Mesenchymal stem cell (in vitro differentiated cells and primary cell): ENCODE results near the gene RNFT2.

ENCODE experiments used
- DNase-seq: peaks from one replicate; pipeline ENCODE4 v3.0.0-alpha.2; 2013
- H2AFZ ChIP-seq: one replicate; pipeline ENCODE4 v1.6.1; 2013; ENCODE audit warnings: low read depth, mild to moderate bottlenecking, control low read depth, inconsistent platforms, low read length, moderate library complexity
- H2AK5ac ChIP-seq: 2 replicates; pipeline ENCODE4 v1.6.1; 2013; ENCODE audit warnings: low read length, moderate library complexity, mild to moderate bottlenecking, inconsistent platforms; ENCODE audit not compliant: severe bottlenecking
- H2BK120ac ChIP-seq: one replicate; pipeline ENCODE4 v1.6.1; 2013; ENCODE audit warnings: low read depth, mild to moderate bottlenecking, inconsistent platforms, low read length, moderate library complexity
- H2BK12ac ChIP-seq, 2 experiments: one replicate each; pipeline ENCODE4 v1.6.1; 2013; ENCODE audit warnings: inconsistent platforms in 2 of 2, low read length in 2 of 2, mild to moderate bottlenecking in 2 of 2, moderate library complexity in 2 of 2, control low read depth in 1 of 2
- H2BK15ac ChIP-seq: one replicate; pipeline ENCODE4 v1.6.1; 2013; ENCODE audit warnings: mild to moderate bottlenecking, low read depth, inconsistent platforms; ENCODE audit not compliant: poor library complexity, severe bottlenecking
- H2BK5ac ChIP-seq: 2 replicates; pipeline ENCODE4 v1.6.1; 2013; ENCODE audit warnings: low read depth, mild to moderate bottlenecking, low read length, control low read depth, inconsistent platforms; ENCODE audit not compliant: poor library complexity, severe bottlenecking
- H3K14ac ChIP-seq, 2 experiments: one replicate each; pipeline ENCODE4 v1.6.1; 2013; ENCODE audit warnings: inconsistent platforms in 2 of 2, low read length in 2 of 2, control low read depth in 1 of 2, mild to moderate bottlenecking in 1 of 2, moderate library complexity in 1 of 2
- H3K18ac ChIP-seq, 2 experiments: one replicate each; pipeline ENCODE4 v1.6.1; 2013; ENCODE audit warnings: inconsistent platforms in 2 of 2, low read length in 2 of 2, control low read depth in 1 of 2, low read depth in 1 of 2, mild to moderate bottlenecking in 1 of 2
- H3K23ac ChIP-seq, 2 experiments: one replicate each; pipeline ENCODE4 v1.6.1; 2013; ENCODE audit warnings: inconsistent platforms in 2 of 2, low read length in 2 of 2, mild to moderate bottlenecking in 2 of 2, moderate library complexity in 2 of 2, control low read depth in 1 of 2
- H3K27ac ChIP-seq: 2 replicates; pipeline ENCODE4 v1.5.1; 2013; ENCODE audit warnings: mild to moderate bottlenecking, moderate library complexity, low read length, control low read depth, inconsistent platforms; ENCODE audit not compliant: poor library complexity, severe bottlenecking
- H3K27me3 ChIP-seq, 2 experiments: 2 replicates each; pipeline versions ENCODE4 v1.6.1 to v1.7.0; 2013; ENCODE audit warnings: low read length in 2 of 2, mild to moderate bottlenecking in 2 of 2, moderate library complexity in 2 of 2, control low read depth in 1 of 2, inconsistent platforms in 1 of 2; ENCODE audit not compliant: control insufficient read depth in 1 of 2, insufficient read depth in 1 of 2
- H3K36me3 ChIP-seq, 2 experiments: 2 replicates each; pipeline versions ENCODE4 v1.6.1 to v1.7.0; 2013; ENCODE audit warnings: low read length in 2 of 2, control low read depth in 1 of 2, inconsistent platforms in 1 of 2, low read depth in 1 of 2, mild to moderate bottlenecking in 1 of 2; ENCODE audit not compliant: insufficient read depth in 2 of 2, control insufficient read depth in 1 of 2
- H3K4ac ChIP-seq, 2 experiments: one replicate each; pipeline ENCODE4 v1.6.1; 2013; ENCODE audit warnings: inconsistent platforms in 2 of 2, low read length in 2 of 2, mild to moderate bottlenecking in 2 of 2, moderate library complexity in 2 of 2, control low read depth in 1 of 2, low read depth in 1 of 2
- H3K4me1 ChIP-seq: 2 replicates; pipeline ENCODE4 v1.6.1; 2013; ENCODE audit warnings: low read depth, low read length, control low read depth; ENCODE audit not compliant: control insufficient read depth, insufficient read depth
- H3K4me2 ChIP-seq: 2 replicates; pipeline ENCODE4 v1.6.1; 2013; ENCODE audit warnings: low read length, mild to moderate bottlenecking, inconsistent platforms; ENCODE audit not compliant: poor library complexity, severe bottlenecking
- H3K4me3 ChIP-seq, 2 experiments: 2 replicates each; pipeline versions ENCODE4 v1.5.1 to v1.7.0; 2013; ENCODE audit warnings: low read length in 2 of 2, mild to moderate bottlenecking in 2 of 2, control low read depth in 1 of 2, low read depth in 1 of 2; ENCODE audit not compliant: insufficient read depth in 1 of 2
- H3K79me1 ChIP-seq: replicated peaks from 2 replicates; pipeline ENCODE4 v1.6.1; 2013; ENCODE audit warnings: mild to moderate bottlenecking, control low read depth, low read length, inconsistent platforms; ENCODE audit not compliant: poor library complexity, severe bottlenecking
- H3K9ac ChIP-seq: 2 replicates; pipeline ENCODE4 v1.7.0; 2013; ENCODE audit warnings: mild to moderate bottlenecking, low read length, moderate library complexity
- H3K9me3 ChIP-seq: 2 replicates; pipeline ENCODE4 v1.7.0; 2013; ENCODE audit warnings: mild to moderate bottlenecking, low read length; ENCODE audit not compliant: control insufficient read depth
- H4K8ac ChIP-seq: one replicate; pipeline ENCODE4 v1.6.1; 2013; ENCODE audit warnings: inconsistent platforms, mild to moderate bottlenecking, low read length, moderate library complexity
- H4K91ac ChIP-seq: one replicate; pipeline ENCODE4 v1.6.1; 2013; ENCODE audit warnings: mild to moderate bottlenecking, low read length, inconsistent platforms
- WGBS: methylation state at CpG from one replicate; pipeline ENCODE4 v1.1.7; 2013; ENCODE audit warnings: mixed read lengths; 5-methylcytosine and 5-hydroxymethylcytosine counted together

The RNFT2 gene

DNA sequence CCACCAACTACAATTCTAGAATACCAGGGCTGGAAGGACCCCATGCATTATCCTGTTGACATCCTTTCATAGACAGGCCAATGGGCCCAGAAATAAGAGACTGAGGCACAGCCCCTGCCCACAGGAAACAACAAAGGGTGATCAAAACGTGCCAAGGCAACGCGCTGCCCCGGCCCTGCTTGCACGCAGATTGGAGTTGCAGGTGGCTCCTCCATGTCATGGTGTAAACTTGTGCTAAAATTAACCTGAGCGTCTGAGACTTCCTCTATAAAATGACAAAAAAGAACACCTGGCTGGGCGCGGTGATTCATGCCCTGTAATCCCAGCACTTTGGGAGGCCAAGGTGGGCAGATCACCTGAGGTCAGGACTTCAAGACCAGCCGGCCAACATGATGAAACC lies 30.4 kb upstream of the RNFT2 start:
- no peak overlapping the region for H3K4me3 ChIP-seq
- no peak overlapping the region for H3K4me2 ChIP-seq
- no peak overlapping the region for H2AK5ac ChIP-seq
- no peak overlapping the region for H3K18ac ChIP-seq
- H3K36me3 ChIP-seq = peaks cover 6 to 8% of the 10 kb centered on the region in 2 experiments
- H3K4ac ChIP-seq = no peak overlapping the region
- WGBS = 95% methylated on average over 9 of the region's 9 CpGs
- no peak overlapping the region for H2AFZ ChIP-seq
- H3K27ac ChIP-seq = no peak overlapping the region
- H2BK12ac ChIP-seq = no peak overlapping the region
- peak overlapping the region; percentile 74 for H2BK15ac ChIP-seq
- peaks cover 10 to 20% of the 10 kb centered on the region in 2 experiments for H3K27me3 ChIP-seq
- H4K8ac ChIP-seq = no peak overlapping the region
- H2BK120ac ChIP-seq = no peak overlapping the region
- H3K79me1 ChIP-seq = no peaks in the 10 kb centered on the region
- no peak for DNase-seq
- no peak overlapping the region for H2BK5ac ChIP-seq
- peaks cover 7% of the 10 kb centered on the region for H3K4me1 ChIP-seq
- no peak overlapping the region for H3K9ac ChIP-seq
- H3K9me3 ChIP-seq = no peaks in the 10 kb centered on the region
- H4K91ac ChIP-seq = no peak overlapping the region
- no peak overlapping the region for H3K14ac ChIP-seq
- no peak overlapping the region for H3K23ac ChIP-seq

DNA sequence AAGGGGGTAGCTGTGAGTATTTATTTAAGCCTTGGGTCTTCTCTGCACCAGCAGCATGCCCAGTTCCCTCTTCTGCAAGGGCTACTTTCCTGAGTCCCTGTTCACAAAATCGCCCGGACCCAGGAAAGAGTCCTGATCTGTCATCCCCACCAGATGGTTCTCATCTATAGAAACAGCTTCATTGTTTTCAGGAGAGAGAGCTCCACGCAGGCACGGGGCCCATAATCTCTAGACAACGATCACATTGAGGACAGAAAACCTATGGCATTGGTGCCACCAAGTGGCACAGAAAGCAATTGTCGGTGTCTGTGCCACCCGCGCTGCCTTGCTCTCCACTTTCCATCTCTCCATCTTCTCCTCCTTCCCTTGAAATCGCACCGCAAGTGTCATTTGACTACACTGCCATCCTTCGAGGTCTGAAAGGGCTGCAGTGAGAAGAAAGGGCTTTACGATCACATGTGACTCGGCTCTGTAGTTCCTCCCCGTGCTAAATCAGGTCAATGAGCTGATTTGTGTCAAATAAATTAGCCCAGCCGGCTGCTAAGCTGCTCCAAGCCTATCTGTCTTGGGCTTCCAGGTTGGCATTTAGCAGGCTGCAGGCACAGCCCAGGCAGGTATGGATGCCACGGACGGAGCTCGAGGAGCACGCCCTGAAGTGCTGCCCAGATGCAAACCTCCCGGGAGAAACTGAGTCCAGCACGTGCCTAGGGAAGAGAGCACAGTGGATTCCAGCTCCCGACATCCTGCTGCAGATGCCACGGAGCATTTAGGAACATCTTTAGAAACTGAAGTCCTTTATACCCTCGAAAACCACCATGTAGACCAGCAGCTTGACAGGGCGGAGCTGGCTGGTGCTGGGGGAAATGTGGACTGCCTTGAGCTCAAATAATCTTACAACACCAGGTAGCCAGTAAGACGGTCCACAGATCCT lies 29.0 kb upstream of the RNFT2 start:
- no peak overlapping the region for H2BK120ac ChIP-seq
- no peak overlapping the region for H3K27ac ChIP-seq
- no peak overlapping the region for H3K18ac ChIP-seq
- H3K23ac ChIP-seq = no peak overlapping the region
- H3K4me1 ChIP-seq = peaks cover 9% of the 10 kb centered on the region
- no peak overlapping the region for H2BK15ac ChIP-seq
- H3K9ac ChIP-seq = peak overlapping the region; percentile 23
- H2BK12ac ChIP-seq = no peak overlapping the region
- no peak overlapping the region for H2AFZ ChIP-seq
- no peak overlapping the region for H4K91ac ChIP-seq
- H3K9me3 ChIP-seq = no peaks in the 10 kb centered on the region
- H3K4me2 ChIP-seq = no peak overlapping the region
- H4K8ac ChIP-seq = no peak overlapping the region
- peaks cover 3% of the 10 kb centered on the region for H3K79me1 ChIP-seq
- peak overlapping the region in 1 of 2 experiments; percentile 53 for H3K4me3 ChIP-seq
- H2AK5ac ChIP-seq = no peak overlapping the region
- H3K36me3 ChIP-seq = peaks cover 9% of the 10 kb centered on the region in 2 experiments
- WGBS = 55% methylated on average over 26 of the region's 26 CpGs
- H3K4ac ChIP-seq = no peak overlapping the region
- peaks cover 10 to 20% of the 10 kb centered on the region in 2 experiments for H3K27me3 ChIP-seq
- H2BK5ac ChIP-seq = no peak overlapping the region
- H3K14ac ChIP-seq = no peak overlapping the region
- DNase-seq = peak; percentile 51

DNA sequence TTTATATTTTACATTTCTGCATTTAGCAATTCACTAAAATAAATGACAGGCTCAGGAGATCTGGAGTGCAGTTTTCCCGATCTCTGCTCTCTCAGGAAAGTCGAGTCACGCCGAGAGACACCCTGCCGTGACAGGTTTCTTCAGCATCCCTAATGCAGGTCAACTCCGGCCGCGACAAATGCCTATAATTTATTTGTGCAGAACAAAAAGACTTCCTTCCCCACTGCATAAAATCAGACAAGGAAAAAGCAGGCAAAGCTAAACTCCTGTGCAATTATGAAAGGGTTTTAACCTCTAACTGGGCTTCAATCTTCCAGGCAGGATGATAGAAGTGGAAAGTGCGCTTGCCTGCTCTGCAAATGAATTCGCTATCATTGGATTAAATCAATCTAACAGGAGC lies 28.3 kb upstream of the RNFT2 start:
- Histone ChIP-seq H2AFZ (no peak overlapping the region), H2BK5ac (no peak overlapping the region), H3K14ac (no peak overlapping the region), H3K4ac (no peak overlapping the region), H3K79me1 (peaks cover 6% of the 10 kb centered on the region), H2BK12ac (no peak overlapping the region), H2BK15ac (no peak overlapping the region), H2BK120ac (no peak overlapping the region), H3K27ac (no peak overlapping the region), H3K9ac (no peak overlapping the region), H3K9me3 (no peaks in the 10 kb centered on the region), H4K91ac (no peak overlapping the region), H3K18ac (no peak overlapping the region), H3K4me2 (no peak overlapping the region), H3K36me3 (peaks cover 9% of the 10 kb centered on the region in 2 experiments), H4K8ac (no peak overlapping the region), H3K4me3 (no peak overlapping the region), H3K4me1 (peaks cover 9% of the 10 kb centered on the region), H3K27me3 (peaks cover 10 to 20% of the 10 kb centered on the region in 2 experiments), H2AK5ac (no peak overlapping the region), H3K23ac (no peak overlapping the region)
- 91% methylated on average over 8 of the region's 10 CpGs for WGBS
- no peak for DNase-seq

DNA sequence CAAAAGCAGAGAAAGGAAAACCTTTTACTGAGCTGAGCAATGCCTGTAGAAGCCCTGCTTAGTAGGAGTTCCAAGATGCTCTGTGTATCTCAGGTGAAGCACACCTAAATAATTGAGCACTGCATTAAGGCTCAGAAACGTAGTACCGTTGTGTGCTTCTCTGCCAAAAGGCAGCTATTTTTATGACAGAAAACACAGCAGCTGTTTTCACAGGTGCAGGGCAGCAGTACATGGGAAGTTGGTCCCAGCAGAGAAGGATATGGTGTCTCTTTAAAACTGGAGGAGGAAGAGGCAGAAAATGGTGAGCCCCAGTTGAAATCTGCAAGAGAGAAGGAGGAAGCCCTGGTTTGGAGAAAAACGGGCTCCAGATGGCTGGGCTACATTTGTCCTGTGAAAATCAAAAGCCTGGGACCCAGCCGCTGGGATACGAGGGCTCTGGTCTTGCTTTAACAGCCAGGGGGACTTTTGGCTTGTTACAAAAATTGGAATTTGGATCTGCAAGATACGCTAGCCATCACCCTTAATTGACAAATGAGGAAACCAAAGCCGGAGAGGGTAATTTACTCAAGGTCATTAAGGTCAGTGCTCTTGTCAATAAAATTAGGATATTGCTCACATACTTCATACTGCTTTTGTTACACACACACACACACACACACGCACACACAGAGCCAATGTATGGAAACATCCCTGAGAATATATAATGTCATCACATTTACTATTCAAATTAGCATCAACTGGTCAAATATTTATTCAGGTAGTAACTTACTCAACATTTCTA lies 27.6 kb upstream of the RNFT2 start:
- Histone ChIP-seq H4K91ac (no peak overlapping the region), H3K14ac (no peak overlapping the region), H3K4me2 (no peak overlapping the region), H3K18ac (no peak overlapping the region), H3K9me3 (no peaks in the 10 kb centered on the region), H2BK12ac (no peak overlapping the region), H3K36me3 (peaks cover 13 to 14% of the 10 kb centered on the region in 2 experiments), H3K79me1 (peaks cover 10% of the 10 kb centered on the region), H3K4ac (no peak overlapping the region), H2BK120ac (no peak overlapping the region), H3K4me3 (no peak overlapping the region), H2BK15ac (no peak overlapping the region), H3K9ac (no peak overlapping the region), H3K27ac (no peak overlapping the region), H2BK5ac (no peak overlapping the region), H4K8ac (no peak overlapping the region), H3K23ac (no peak overlapping the region), H3K27me3 (peaks cover 10 to 20% of the 10 kb centered on the region in 2 experiments), H2AK5ac (no peak overlapping the region), H3K4me1 (peaks cover 9% of the 10 kb centered on the region), H2AFZ (no peak overlapping the region)
- 77% methylated on average over 8 of the region's 8 CpGs for WGBS
- DNase-seq = no peak
